GM13977 (cell line): ENCODE data around the gene POLR2E.

Experiments
- DNase-seq: peaks from one replicate; pipeline ENCODE4 v3.0.0; 2012; ENCODE audit warnings: low spot score
- CTCF ChIP-seq: IDR thresholded peaks from 2 replicates; pipeline ENCODE4 v1.5.1; 2012; ENCODE audit warnings: mild to moderate bottlenecking, control low read depth; ENCODE audit not compliant: insufficient read depth; ENCODE audit errors: extremely low read depth, missing control alignments
- in situ Hi-C: fragments of 300-500 bp; cut with MboI; formaldehyde crosslinking; loops from one replicate; pipeline ENCODE4 v1.12.0; 2022; ENCODE audit warnings: low sequenced_read_pairs, low pct_unique_long_range_greater_than_20kb, mixed read lengths, inconsistent platforms; ENCODE audit not compliant: unreplicated experiment

Gene POLR2E

GRCh38 chr19:1088416-1089010, 6.7 kb downstream of the POLR2E start:
- in situ Hi-C loops = no loop called here
- no peak for DNase-seq
- TF ChIP-seq CTCF = no peak

GRCh38 chr19:1087813-1088415, 7.3 kb downstream of the POLR2E start:
- no peak for DNase-seq
- TF ChIP-seq CTCF = no peak
- in situ Hi-C loops = no loop called here

- no peak for DNase-seq
- no peak for TF ChIP-seq CTCF
- in situ Hi-C loops = no loop called here
These were observed 8.6 kb downstream of the POLR2E start for GRCh38 chr19:1086613-1087012.

GRCh38 chr19:1085676-1086442, 9.3 kb downstream of the POLR2E start:
- in situ Hi-C loops = no loop called here
- TF ChIP-seq CTCF = no peak
- DNase-seq = no peak

- no peak for DNase-seq
- in situ Hi-C loops = no loop called here
- no peak for TF ChIP-seq CTCF
These were observed 10.0 kb downstream of the POLR2E start for GRCh38 chr19:1085053-1085658.

- no peak for DNase-seq
- no peak for TF ChIP-seq CTCF
- in situ Hi-C loops = no loop called here
These were observed 10.9 kb downstream of the POLR2E start for GRCh38 chr19:1084024-1084868.
